GM12873 (cell line): Measurements from ENCODE around the gene GLDN.

Experiments
- TF ChIP-seq, protein P1 (sequence below): IDR thresholded peaks from 2 replicates; pipeline ENCODE4 v1.5.1; 2012; ENCODE audit warnings: low read depth, mild to moderate bottlenecking, moderate library complexity, low read length, control low read depth; ENCODE audit not compliant: insufficient read depth; ENCODE audit errors: missing control alignments

GLDN gene

DNA sequence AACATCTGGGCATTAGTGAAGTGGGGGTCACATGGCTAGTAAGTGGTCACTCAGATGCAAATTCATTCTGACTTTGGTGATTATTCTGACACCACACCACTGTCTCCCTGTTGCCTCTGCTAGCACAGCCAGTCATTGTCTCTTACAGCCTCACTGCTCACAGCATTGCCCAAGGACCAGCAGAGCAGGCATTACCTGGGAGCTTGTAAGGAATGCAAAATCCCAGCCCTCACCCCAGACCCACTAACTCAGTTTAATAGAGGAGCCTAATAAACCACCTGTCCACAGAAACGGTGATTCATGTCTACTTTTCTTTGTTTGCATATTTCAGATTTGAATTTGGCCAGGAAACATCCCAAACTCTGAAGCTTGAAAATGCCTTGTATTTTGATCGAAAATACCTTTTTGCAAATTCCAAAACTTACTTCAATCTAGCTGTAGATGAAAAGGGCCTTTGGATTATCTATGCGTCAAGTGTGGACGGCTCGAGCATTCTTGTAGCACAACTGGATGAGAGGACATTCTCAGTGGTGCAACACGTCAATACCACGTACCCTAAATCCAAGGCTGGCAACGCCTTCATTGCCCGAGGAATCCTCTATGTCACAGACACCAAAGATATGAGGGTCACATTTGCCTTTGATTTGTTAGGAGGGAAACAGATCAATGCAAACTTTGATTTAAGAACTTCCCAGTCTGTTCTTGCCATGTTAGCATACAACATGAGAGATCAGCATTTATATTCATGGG is 62.7 kb downstream of the GLDN start:
- TF ChIP-seq, protein P1, sequence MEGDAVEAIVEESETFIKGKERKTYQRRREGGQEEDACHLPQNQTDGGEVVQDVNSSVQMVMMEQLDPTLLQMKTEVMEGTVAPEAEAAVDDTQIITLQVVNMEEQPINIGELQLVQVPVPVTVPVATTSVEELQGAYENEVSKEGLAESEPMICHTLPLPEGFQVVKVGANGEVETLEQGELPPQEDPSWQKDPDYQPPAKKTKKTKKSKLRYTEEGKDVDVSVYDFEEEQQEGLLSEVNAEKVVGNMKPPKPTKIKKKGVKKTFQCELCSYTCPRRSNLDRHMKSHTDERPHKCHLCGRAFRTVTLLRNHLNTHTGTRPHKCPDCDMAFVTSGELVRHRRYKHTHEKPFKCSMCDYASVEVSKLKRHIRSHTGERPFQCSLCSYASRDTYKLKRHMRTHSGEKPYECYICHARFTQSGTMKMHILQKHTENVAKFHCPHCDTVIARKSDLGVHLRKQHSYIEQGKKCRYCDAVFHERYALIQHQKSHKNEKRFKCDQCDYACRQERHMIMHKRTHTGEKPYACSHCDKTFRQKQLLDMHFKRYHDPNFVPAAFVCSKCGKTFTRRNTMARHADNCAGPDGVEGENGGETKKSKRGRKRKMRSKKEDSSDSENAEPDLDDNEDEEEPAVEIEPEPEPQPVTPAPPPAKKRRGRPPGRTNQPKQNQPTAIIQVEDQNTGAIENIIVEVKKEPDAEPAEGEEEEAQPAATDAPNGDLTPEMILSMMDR = no peak

- TF ChIP-seq, protein P1 = no peak
Observed at GRCh38 chr15:51405693-51406523, 64.5 kb downstream of the GLDN start.

DNA sequence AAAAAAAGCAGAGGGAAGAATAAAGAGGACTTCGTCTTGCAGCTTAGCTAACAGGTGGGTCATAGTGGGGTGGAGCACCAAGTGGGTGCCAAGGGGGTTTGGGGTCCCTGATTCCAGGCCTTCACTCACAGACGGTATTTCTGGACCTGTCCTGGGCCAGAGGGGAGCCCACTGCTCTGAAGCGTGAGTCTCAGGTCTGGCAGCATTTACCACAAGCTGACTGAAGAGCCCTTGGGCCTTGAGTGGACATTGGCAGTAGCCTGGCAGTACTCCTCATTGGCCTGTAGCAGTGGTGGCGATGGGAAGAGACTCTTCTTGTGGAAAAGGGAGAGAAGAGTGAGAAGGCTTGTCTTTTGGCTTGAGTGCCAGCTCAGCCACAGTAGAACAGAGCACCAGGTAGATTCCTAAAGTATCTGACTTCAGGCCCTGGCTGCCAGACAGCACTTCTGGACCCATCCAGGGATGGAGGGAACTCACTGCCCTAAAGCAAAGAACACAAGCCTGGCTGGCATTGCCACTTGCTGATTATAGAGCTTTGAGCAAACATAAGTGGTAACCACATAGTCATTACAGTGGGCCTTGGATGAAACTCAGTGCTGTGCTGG is 72.9 kb downstream of the GLDN start:
- TF ChIP-seq, protein P1 = no peak

- TF ChIP-seq, protein P1 = no peak
Observed at GRCh38 chr15:51416129-51416528, 74.7 kb downstream of the GLDN start.

DNA sequence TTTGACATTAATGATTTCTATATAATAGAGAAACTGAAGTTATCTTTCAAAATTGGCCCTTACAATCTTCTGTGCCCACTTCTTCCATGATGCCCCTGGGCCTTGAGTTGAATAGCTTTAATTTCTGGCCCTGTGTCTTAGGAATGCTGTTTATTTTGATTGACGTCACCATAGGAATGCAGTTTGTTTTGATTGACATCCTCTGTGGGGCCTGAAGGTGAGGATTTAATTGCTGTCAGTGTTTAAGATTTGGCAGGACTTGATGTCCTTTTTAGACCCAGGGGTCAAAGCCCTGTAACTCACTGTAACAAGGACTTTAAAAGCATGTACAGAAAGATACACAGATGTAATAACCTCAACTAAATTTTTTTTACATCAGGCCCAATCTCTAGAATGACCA is 83.3 kb downstream of the GLDN start:
- TF ChIP-seq, protein P1 = no peak

- TF ChIP-seq, protein P1 = no peak
Observed at GRCh38 chr15:51425517-51426040, 84.1 kb downstream of the GLDN start.

GRCh38 chr15:51438526-51438925 is 97.1 kb downstream of the GLDN start:
- TF ChIP-seq, protein P1 = no peak
